Activated CD8-positive, alpha-beta T cell treated with anti-CD3 and anti-CD28 coated beads for 36 hours (primary cell): ENCODE data around the gene BST1. TPM values are rescaled to one million over a fixed set of nuclear protein-coding genes. Genes with fewer than 3 reads are reported as not detected.
A peak's percentile ranks its signal among the peaks of the same experiment; 100 is the strongest.

Source experiments
- ATAC-seq: fragments of 200-7000 bp; cut with Tn5 transposase; one replicate; pipeline ENCODE4 v1.10.0; 2021; ENCODE audit warnings: mild to moderate bottlenecking, moderate library complexity
- CTCF ChIA-PET: fragments of 350-600 bp; sonication (Branson Sonifier 250); formaldehyde crosslinking; loops from one replicate; lab custom pipeline; 2021; ENCODE audit warnings: antibody characterized with exemption; lab: Charles Lee
- POLR2A ChIA-PET: fragments of 350-600 bp; sonication (Branson Sonifier 250); formaldehyde crosslinking; loops from one replicate; lab custom pipeline; 2021; ENCODE audit warnings: antibody characterized with exemption; lab: Charles Lee
- DNase-seq: peaks from one replicate; pipeline ENCODE4 v3.0.0-alpha.2; 2020
- H3K27ac Mint-ChIP-seq: one replicate; pipeline ENCODE4 v1.8.0; 2021; ENCODE audit warnings: mild to moderate bottlenecking, mixed read lengths
- H3K27me3 Mint-ChIP-seq: one replicate; pipeline ENCODE4 v1.8.0; 2021; ENCODE audit warnings: mixed read lengths
- H3K36me3 Mint-ChIP-seq: one replicate; pipeline ENCODE4 v1.8.0; 2021; ENCODE audit warnings: low read depth, mixed read lengths
- H3K4me1 Mint-ChIP-seq: one replicate; pipeline ENCODE4 v1.8.0; 2021; ENCODE audit warnings: low read depth, mixed read lengths
- H3K4me3 Mint-ChIP-seq: one replicate; pipeline ENCODE4 v1.8.0; 2021; ENCODE audit warnings: mild to moderate bottlenecking, moderate library complexity, mixed read lengths
- H3K9me3 Mint-ChIP-seq: one replicate; pipeline ENCODE4 v1.8.0; 2021; ENCODE audit warnings: mixed read lengths
- intact Hi-C: fragments of 100-400 bp; cut with micrococcal nuclease; formaldehyde crosslinking; loops from one replicate; pipeline ENCODE4 v1.10.0; 2022
- total RNA-seq, 2 experiments: library from RNA; stranded (reverse); gene quantifications; one replicate each; pipeline ENCODE4 v1.2.3, GENCODE V29; 2021
- TF ChIP-seq, protein P1 (sequence below): fragments of 200-600 bp; IDR thresholded peaks from one replicate; pipeline ENCODE4 v1.8.0; 2022; ENCODE audit warnings: antibody characterized with exemption, mild to moderate bottlenecking

BST1 gene
- total RNA-seq, 2 experiments from 2014 or later = 0.20 to 0.65 TPM

DNA sequence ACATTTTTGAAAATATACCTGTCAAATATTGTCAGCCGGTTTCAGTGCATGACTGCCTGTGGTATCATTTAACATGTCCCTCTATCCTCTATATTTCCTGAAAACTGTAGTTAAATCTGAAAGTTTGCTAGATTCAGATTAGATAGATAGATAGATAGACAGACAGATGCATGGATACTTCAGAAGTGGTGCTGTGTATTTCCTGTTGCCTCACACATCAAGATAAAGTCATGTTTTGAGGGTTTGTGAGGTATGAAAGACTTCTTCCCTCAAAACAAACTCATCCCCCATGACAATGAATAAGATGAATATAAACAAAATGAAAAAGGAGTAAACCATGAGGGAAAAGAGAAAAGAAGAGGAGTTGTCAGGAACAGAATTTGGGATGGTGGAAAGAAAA lies 6.0 kb upstream of the BST1 start:
- Mint-ChIP-seq H3K27ac (no peak overlapping the region), H3K27me3 (peaks cover 23% of the 10 kb centered on the region), H3K4me3 (no peak overlapping the region), H3K9me3 (no peaks in the 10 kb centered on the region), H3K4me1 (no peaks in the 10 kb centered on the region), H3K36me3 (no peaks in the 10 kb centered on the region)
- TF ChIP-seq, protein P1, sequence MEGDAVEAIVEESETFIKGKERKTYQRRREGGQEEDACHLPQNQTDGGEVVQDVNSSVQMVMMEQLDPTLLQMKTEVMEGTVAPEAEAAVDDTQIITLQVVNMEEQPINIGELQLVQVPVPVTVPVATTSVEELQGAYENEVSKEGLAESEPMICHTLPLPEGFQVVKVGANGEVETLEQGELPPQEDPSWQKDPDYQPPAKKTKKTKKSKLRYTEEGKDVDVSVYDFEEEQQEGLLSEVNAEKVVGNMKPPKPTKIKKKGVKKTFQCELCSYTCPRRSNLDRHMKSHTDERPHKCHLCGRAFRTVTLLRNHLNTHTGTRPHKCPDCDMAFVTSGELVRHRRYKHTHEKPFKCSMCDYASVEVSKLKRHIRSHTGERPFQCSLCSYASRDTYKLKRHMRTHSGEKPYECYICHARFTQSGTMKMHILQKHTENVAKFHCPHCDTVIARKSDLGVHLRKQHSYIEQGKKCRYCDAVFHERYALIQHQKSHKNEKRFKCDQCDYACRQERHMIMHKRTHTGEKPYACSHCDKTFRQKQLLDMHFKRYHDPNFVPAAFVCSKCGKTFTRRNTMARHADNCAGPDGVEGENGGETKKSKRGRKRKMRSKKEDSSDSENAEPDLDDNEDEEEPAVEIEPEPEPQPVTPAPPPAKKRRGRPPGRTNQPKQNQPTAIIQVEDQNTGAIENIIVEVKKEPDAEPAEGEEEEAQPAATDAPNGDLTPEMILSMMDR = no peak
- ChIA-PET CTCF (no interaction called here), POLR2A (no interaction called here)
- no peak for ATAC-seq
- no peak for DNase-seq
- intact Hi-C loops = no loop called here

- TF ChIP-seq, protein P1 = no peak
- DNase-seq = no peak
- ChIA-PET CTCF (no interaction called here), POLR2A (interaction anchor here (0.8 to 1.0 kb wide), 2 partner anchors 9 to 52 kb away, joined by 3 read pairs; no protein-coding TSS in a partner anchor)
- Mint-ChIP-seq H3K27ac (no peak overlapping the region), H3K36me3 (no peaks in the 10 kb centered on the region), H3K9me3 (no peaks in the 10 kb centered on the region), H3K4me3 (peak overlapping the region; percentile 75), H3K27me3 (peaks cover 17% of the 10 kb centered on the region), H3K4me1 (peaks cover 3% of the 10 kb centered on the region)
- ATAC-seq = no peak
- intact Hi-C loops = no loop called here
Measured at GRCh38 chr4:15703439-15703838, 574 bp downstream of the BST1 start.

DNA sequence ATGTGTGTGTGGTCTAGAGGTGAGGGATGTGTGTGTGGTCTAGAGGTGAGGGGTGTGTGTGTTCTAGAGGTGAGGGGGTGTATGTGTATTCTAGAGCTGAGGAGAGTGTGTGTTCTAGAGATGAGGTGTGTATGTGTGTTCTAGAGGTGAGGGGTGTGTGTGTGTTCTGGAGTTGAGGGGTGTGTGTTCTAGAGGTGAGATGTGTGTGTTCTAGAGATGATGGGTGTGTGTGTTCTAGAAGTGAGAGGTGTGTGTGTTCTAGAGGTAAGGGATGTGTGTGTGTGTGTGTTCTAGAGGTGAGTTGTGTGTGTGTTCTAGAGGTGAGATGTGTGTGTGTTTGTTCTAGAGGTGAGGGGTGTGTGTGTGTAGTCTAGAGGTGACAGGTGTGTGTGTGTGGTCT lies 1.3 kb downstream of the BST1 start:
- H3K36me3 Mint-ChIP-seq = no peaks in the 10 kb centered on the region
- no peak overlapping the region for H3K27ac Mint-ChIP-seq
- no peak for ATAC-seq
- no peaks in the 10 kb centered on the region for H3K9me3 Mint-ChIP-seq
- POLR2A ChIA-PET = no interaction called here
- peaks cover 3% of the 10 kb centered on the region for H3K4me1 Mint-ChIP-seq
- TF ChIP-seq, protein P1 = no peak
- H3K27me3 Mint-ChIP-seq = peaks cover 13% of the 10 kb centered on the region
- no peak for DNase-seq
- H3K4me3 Mint-ChIP-seq = no peak overlapping the region
- CTCF ChIA-PET = no interaction called here
- intact Hi-C loops = no loop called here

DNA sequence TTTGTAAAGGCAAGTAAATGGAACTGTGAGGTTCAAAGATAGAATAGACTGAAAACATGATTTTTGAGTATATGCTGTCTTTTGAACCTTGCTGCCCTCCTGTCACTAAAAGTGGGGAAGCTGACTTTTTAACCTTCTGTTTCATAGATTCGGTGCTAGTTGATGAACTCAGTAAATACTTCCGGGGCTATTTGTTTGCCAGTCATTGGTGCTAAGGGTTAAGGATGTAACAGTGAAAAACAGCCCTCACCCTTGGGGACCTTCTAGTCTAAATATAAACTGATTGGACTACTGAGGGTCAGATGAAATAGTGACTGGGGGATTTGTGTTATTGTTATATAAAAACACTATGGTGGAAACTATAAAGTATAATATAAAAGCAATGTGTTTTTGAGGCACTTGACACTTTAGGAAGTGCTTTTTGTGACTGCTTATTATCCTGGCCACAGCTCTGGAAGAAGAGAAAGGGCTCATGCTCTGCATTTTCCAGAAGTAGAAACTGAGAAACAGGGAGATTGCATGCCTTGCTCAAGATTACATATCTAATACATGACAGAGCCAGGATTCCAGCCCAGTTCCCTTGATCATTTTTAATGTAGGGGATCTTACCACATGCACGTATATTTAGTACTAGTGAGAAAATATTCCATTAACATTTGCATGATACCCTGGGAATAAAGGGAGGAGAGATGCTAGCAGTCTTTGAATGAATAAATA lies 3.9 kb downstream of the BST1 start:
- Mint-ChIP-seq H3K27me3 (peaks cover 1% of the 10 kb centered on the region), H3K36me3 (no peaks in the 10 kb centered on the region), H3K27ac (no peak overlapping the region), H3K4me3 (no peak overlapping the region), H3K4me1 (peaks cover 3% of the 10 kb centered on the region), H3K9me3 (no peaks in the 10 kb centered on the region)
- no peak for ATAC-seq
- intact Hi-C loops = no loop called here
- no peak for DNase-seq
- ChIA-PET CTCF (no interaction called here), POLR2A (no interaction called here)
- TF ChIP-seq, protein P1 = no peak

- ChIA-PET CTCF (no interaction called here), POLR2A (no interaction called here)
- Mint-ChIP-seq H3K4me3 (no peak overlapping the region), H3K9me3 (no peaks in the 10 kb centered on the region), H3K36me3 (no peaks in the 10 kb centered on the region), H3K27me3 (peaks cover 1% of the 10 kb centered on the region), H3K27ac (no peak overlapping the region), H3K4me1 (peaks cover 3% of the 10 kb centered on the region)
- intact Hi-C loops = no loop called here
- ATAC-seq = no peak
- TF ChIP-seq, protein P1 = no peak
- no peak for DNase-seq
Measured at GRCh38 chr4:15707363-15707715, 4.5 kb downstream of the BST1 start.
